GM18861 (cell line): Measurements from ENCODE around the gene LENG8.
"Not testable (repeated sequence)": the region's sequence is repeated elsewhere in the genome, so short reads cannot be mapped to it uniquely, and the experiment has no call there.

Experiments
- ATAC-seq: cut with Tn5 transposase; IDR thresholded peaks from one replicate; pipeline ENCODE4 v1.9.1; 2021; ENCODE audit not compliant: unreplicated experiment

LENG8 gene

DNA sequence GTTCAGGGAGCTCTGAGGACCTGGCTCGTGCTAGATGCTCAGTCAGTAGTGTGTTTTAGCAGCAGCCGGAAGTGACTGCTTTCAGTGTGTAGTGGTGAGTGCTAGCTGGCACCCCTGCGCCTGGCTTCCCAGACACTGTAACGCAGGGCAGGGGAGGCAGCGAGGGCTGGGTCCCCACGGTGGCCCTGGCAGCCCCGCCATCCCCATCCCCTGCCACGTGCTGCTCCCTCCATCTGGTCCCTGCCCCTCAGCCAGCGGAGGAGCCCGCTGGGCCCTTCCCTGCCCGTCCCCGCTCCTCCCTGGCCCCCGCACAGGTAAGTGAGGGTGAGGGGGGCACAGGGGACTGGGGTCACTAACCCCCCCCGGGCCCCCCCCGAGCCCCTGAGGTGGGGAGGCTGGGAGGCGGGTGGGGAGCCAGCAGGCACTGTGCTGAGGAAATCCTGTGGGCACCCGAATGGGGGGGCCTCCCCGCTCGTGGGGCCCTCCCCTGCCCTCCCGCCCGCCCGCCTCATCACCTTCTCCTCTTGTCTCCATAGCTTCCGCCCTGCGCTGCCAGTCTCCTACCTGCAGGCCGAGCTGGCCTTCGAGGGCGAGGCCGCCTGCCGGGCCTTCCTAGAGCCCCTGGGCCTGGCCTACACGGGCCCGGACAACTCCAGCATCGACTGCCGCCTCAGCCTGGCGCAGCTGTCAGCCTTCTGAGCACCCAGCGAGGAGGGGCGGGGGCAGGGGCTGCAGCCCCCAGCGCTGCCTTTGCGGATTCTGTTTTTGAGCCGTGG, 11.4 kb downstream of the LENG8 start:
- no peak for ATAC-seq

DNA sequence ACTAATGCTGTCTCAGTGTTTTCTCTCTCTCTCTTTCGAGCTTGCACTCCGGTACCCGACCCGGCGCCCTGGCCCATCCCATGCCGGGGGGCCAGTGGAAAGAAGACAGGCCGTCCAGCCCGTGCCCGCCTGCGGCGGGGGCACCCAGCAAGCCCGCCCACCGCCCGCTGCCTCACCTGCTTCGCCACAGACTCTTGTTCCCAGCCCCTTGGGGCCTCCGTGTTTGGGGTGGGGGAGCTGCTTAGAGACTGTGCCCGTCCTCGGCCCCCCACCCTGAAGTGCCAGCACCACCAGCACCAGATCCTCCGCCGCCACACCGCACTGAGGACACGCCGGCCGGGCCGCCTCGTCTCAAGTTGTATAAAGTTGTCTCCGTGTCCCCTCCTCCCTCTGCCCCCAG, 12.2 kb downstream of the LENG8 start:
- no peak for ATAC-seq

- ATAC-seq, result no peak
These were observed 12.6 kb downstream of the LENG8 start for GRCh38 chr19:54461613-54462012.

- ATAC-seq, result no peak
These were observed 13.2 kb downstream of the LENG8 start for GRCh38 chr19:54462047-54462654.

DNA sequence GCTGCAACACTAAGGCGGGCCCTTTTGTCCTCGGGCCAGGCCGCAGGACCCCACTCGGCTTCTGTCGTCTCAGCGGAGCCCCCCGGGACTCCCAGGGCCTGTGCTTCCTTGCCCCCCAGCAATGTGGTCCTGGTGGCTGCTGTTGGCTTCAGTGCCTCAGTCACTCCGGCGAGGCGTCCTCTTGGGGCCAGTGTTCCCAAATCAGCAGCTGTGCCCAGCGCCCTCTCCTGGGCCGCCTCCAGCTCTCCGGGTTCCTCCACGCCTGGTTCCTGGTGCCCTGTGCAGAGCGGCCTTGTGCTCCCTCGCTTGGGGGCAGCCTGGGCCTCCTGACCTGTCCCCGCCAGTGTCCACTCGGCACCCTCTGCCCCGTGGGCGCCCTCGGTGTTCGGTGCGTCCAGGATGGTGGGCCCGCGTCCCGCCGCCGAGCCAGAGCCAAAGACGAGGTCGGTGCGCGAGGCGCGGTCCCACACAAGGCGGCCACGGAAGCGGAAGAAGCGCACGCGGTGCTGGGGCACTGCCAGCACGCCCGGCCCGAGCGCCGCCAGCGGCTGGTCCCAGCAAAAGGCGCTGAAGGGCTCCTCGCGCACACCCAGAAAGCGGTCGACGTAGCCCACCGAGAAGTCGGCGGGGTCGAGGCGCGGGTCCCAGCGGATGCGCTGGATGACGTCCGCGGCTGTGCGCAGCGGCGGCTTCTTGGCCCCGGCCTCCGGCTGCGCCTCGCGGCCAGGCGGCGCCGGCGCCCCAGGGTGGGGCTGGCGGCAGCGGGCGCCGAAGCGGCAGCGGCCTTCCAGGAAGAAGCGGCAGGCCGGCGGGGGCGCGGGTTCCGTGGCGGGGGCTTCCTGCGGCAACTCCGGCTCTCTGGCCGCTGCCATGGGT, 13.9 kb downstream of the LENG8 start:
- ATAC-seq, result peak; percentile 18

GRCh38 chr19:54463531-54464043, 14.6 kb downstream of the LENG8 start, which contains the start of gene LENG9:
Gene LENG9 (minus strand): TSS chr19:54463778. CDS start chr19:54463526, 252 bp downstream.
- peak; percentile 39 for ATAC-seq

DNA sequence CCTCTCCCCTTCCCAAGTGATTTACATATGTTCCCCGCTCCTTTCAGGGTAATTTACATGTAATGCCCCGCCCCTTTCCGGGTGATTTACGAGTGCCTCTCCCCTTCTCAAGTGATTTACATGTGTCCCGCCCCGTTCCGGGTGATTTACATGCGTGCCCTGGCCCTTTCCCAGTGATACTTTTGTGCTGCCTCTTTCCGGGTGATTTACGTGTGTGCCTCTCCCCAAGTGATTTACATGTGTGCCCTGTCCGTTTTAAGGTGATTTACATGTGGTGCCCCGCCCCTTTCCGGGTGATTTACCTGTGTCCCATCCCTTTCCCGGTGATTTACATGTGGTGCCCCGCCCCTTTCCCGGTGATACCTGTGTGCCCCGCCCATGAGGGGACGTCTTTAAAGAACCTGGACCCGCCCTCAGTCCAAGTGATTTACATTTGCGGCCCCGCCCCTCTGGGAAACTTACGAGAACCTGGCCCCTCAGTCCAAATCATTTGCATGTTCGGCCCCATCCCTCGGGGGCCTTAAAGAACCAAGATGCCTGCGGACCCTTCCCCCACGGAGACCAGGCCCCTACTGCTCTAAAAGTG, 15.1 kb downstream of the LENG8 start:
- ATAC-seq, result peak; percentile 34

- ATAC-seq, result peak; percentile 40
These were observed 15.8 kb downstream of the LENG8 start for GRCh38 chr19:54464630-54465425.

GRCh38 chr19:54465426-54466109, 16.6 kb downstream of the LENG8 start:
- no peak for ATAC-seq

DNA sequence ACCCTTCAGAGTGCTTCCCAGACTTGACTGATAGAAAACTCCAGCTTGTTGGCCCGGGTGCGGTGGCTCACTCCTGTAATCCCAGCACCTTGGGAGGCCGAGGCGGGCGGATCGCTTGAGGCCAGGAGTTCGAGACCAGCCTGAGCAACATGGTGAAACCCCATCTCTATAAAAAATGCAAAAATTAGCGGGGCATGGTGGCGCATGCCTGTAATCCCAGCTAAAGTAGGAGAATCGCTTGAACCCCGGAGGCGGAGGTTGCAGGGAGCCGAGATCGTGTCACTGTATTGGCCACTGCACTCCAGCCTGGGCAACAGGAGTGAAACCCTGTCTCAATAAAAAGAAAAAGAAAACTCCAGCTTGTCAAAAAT, 17.1 kb downstream of the LENG8 start:
- ATAC-seq, result not testable (repeated sequence)

GRCh38 chr19:54469496-54469934, 20.5 kb downstream of the LENG8 start:
- ATAC-seq, result no peak

- ATAC-seq, result no peak
These were observed 21.4 kb downstream of the LENG8 start for GRCh38 chr19:54470276-54470887.

DNA sequence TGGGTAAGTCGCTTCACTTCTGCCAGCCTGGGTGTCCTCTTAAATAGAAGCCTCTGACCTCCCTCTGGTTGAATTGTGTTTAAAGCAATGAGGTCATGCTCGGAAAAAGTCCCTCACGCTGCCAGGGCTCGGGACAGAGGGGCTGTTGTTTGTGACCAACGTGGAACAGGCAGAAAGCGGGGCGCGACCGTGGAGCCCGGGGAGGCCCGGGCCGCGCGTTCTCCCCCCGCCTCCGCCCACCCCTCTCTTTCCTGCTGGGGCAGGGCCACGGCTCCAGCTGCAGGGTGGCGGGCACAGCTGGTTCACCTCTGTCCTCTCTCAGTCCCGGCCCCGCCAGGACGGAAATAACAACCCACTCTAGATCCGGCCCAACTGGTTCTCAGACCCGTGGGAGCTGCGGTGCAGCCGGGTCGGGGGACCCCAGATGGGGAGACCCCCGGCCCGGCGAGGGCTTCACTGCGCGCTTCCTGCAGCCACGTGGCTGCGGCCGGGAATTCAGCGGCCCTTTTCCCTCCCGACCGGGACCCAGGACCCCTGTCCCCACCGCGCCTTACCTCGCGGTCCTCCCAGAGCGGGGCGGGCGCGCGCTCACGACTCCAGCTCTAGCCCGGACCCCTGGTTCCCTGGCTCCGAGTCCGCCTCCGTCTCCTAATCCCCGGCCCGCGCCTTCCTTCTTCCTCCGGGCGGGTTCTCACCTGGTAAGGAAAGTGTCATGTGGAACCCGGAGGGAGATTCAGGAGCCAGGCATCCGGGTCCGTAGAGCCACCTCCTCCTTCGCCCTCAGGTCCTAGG, 22.2 kb downstream of the LENG8 start:
- no peak for ATAC-seq

- ATAC-seq, result no peak
These were observed 24.3 kb downstream of the LENG8 start, which contains the start of gene CDC42EP5 for GRCh38 chr19:54473071-54473891. Gene CDC42EP5 (minus strand): TSS chr19:54473296. CDS start chr19:54465547, 7,749 bp downstream.

GRCh38 chr19:54473892-54474372, 24.9 kb downstream of the LENG8 start:
- ATAC-seq, result no peak

- no peak for ATAC-seq
These were observed 26.7 kb downstream of the LENG8 start for GRCh38 chr19:54475706-54476105.

GRCh38 chr19:54477650-54478049, 28.7 kb downstream of the LENG8 start:
- ATAC-seq, result no peak
